Bone marrow (tissue), 2 donors: ENCODE measurements around the gene PCNA.

Experiments used
- DNase-seq, 2 donors: peaks; one replicate each; lab custom pipeline; 2025; lab: John Stamatoyannopoulos, UW

PCNA gene

GRCh38 chr20:5065166-5065878 lies 54.4 kb downstream of the PCNA start:
- no peak for DNase-seq
